Measurements from ENCODE around the gene SLFN13. TPM values are rescaled to one million over a fixed set of nuclear protein-coding genes. Genes with fewer than 3 reads are reported as not detected.

Gene SLFN13
- total RNA-seq, 1 experiment from 2014 or later, result 10.1 TPM

- Histone ChIP-seq H3K56ac (ENCODE audit: insufficient read length, low read depth, low read length) (no peak overlapping the region), H3K27me3 (ENCODE audit: insufficient read depth, low read length) (peaks cover 70% of the 10 kb centered on the region), H3K9me3 (ENCODE audit: control insufficient read depth, low read depth, low read length) (no peaks in the 10 kb centered on the region), H3K14ac (ENCODE audit: insufficient read depth, low read length) (no peak overlapping the region), H3K23me2 (ENCODE audit: insufficient read length, low read depth, low read length, poor library complexity, severe bottlenecking) (peaks cover 12% of the 10 kb centered on the region), H2BK5ac (ENCODE audit: insufficient read length, low read length) (no peak overlapping the region), H2BK15ac (ENCODE audit: low read depth, low read length) (no peak overlapping the region), H3K4me2 (ENCODE audit: insufficient read depth, insufficient read length, low read length) (peak overlapping the region; percentile 55), H4K20me1 (ENCODE audit: control insufficient read depth, insufficient read depth, insufficient read length) (peaks cover 5% of the 10 kb centered on the region), H3K27ac (ENCODE audit: insufficient read length, low read depth, low read length) (no peak overlapping the region), H3K79me1 (ENCODE audit: insufficient read depth, low read depth, low read length, poor library complexity, severe bottlenecking) (no peaks in the 10 kb centered on the region), H3K4ac (ENCODE audit: low read depth, low read length) (no peak overlapping the region), H2BK120ac (ENCODE audit: low read depth, low read length, poor library complexity, severe bottlenecking) (no peak overlapping the region), H3K4me1 (ENCODE audit: insufficient read depth, low read length) (no peaks in the 10 kb centered on the region), H3K9ac (ENCODE audit: extremely low read depth, insufficient read length, low read length) (no peak overlapping the region), H2BK12ac (ENCODE audit: insufficient read length, low read depth, low read length) (no peak overlapping the region), H3K23ac (ENCODE audit: insufficient read length, low read depth, low read length) (no peak overlapping the region), H2AK5ac (ENCODE audit: insufficient read length, low read length) (no peak overlapping the region), H2BK20ac (ENCODE audit: low read depth, low read length, poor library complexity, severe bottlenecking) (no peak overlapping the region), H2AFZ (ENCODE audit: low read length) (no peak overlapping the region), H3K18ac (ENCODE audit: insufficient read length, low read depth, low read length) (no peak overlapping the region), H4K91ac (ENCODE audit: insufficient read length, low read depth, low read length) (no peak overlapping the region), H3K79me2 (ENCODE audit: insufficient read depth, low read length) (no peaks in the 10 kb centered on the region), H4K5ac (ENCODE audit: insufficient read length, low read depth, low read length) (no peak overlapping the region), H4K8ac (replicated peaks; ENCODE audit: insufficient read length, low read depth, low read length) (no peak overlapping the region), H3T11ph (ENCODE audit: low read length) (no peak overlapping the region)
- Mint-ChIP-seq H3K27me3 (ENCODE audit: low read depth) (peaks cover 96% of the 10 kb centered on the region), H3K4me1 (peaks cover 22 to 38% of the 10 kb centered on the region in 2 experiments), H3K4me3 (peak overlapping the region in 1 of 2 experiments; percentile 81; a peak in 4 of 5 replicates), H3K27ac (no peak overlapping the region), H3K9me3 (peaks cover 8 to 14% of the 10 kb centered on the region in 2 experiments), H3K36me3 (ENCODE audit: insufficient read depth in 1 of 3, low read depth in 3 of 3) (peaks cover 0 to 6% (median 4%) of the 10 kb centered on the region in 3 experiments; a peak in 4 of 7 replicates)
- no CpG with 5 or more reads among the region's 30 CpGs for WGBS (ENCODE audit: extremely low coverage, insufficient read length, low lambda C conversion rate)
- TF ChIP-seq, protein P1, sequence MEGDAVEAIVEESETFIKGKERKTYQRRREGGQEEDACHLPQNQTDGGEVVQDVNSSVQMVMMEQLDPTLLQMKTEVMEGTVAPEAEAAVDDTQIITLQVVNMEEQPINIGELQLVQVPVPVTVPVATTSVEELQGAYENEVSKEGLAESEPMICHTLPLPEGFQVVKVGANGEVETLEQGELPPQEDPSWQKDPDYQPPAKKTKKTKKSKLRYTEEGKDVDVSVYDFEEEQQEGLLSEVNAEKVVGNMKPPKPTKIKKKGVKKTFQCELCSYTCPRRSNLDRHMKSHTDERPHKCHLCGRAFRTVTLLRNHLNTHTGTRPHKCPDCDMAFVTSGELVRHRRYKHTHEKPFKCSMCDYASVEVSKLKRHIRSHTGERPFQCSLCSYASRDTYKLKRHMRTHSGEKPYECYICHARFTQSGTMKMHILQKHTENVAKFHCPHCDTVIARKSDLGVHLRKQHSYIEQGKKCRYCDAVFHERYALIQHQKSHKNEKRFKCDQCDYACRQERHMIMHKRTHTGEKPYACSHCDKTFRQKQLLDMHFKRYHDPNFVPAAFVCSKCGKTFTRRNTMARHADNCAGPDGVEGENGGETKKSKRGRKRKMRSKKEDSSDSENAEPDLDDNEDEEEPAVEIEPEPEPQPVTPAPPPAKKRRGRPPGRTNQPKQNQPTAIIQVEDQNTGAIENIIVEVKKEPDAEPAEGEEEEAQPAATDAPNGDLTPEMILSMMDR (conservative IDR thresholded peaks at IDR 0.05), result no peak
- peak; percentile 56 for DNase-seq
Measured at GRCh38 chr17:35496451-35497290, 48.1 kb upstream of the SLFN13 start.

Measured in H9 (cell line).